Measurements from ENCODE around the gene GAL3ST1. TPM values are rescaled to one million over a fixed set of nuclear protein-coding genes. Genes with fewer than 3 reads are reported as not detected.

Gene GAL3ST1
- total and polyA plus RNA-seq, 2 experiments from 2014 or later = 11.4 to 17.1 TPM

- no peak overlapping the region for H3K4me2 ChIP-seq
- 94% methylated on average over 4 of the region's 4 CpGs for WGBS (ENCODE audit: low lambda C conversion rate, missing lambda C conversion rate)
- H3K36me3 ChIP-seq (replicated peaks; ENCODE audit: insufficient read depth, low read depth) = no peaks in the 10 kb centered on the region
- H3K79me2 ChIP-seq = no peaks in the 10 kb centered on the region
- H3K27me3 ChIP-seq = no peaks in the 10 kb centered on the region
- no peak overlapping the region for H3K4me3 ChIP-seq
- H3K9me2 ChIP-seq (replicated peaks; ENCODE audit: insufficient read depth) = no peaks in the 10 kb centered on the region
- H2AFZ ChIP-seq = no peak overlapping the region
- H3K27ac ChIP-seq = no peak overlapping the region
- TF ChIP-seq CTCF (IDR thresholded peaks at IDR 0.05; ENCODE audit: poor library complexity) = no peak
- TF ChIP-seq EZH2phosphoT487 (IDR thresholded peaks at IDR 0.05; ENCODE audit: low read depth, severe bottlenecking, unreplicated experiment) = no peak
- TF ChIP-seq EZH2 (IDR thresholded peaks at IDR 0.05; ENCODE audit: borderline replicate concordance) = no peak
- H4K20me1 ChIP-seq (ENCODE audit: insufficient read depth, poor library complexity, severe bottlenecking) = no peaks in the 10 kb centered on the region
- no peaks in the 10 kb centered on the region for H3K9me3 ChIP-seq (ENCODE audit: low read depth)
- H3K4me1 ChIP-seq (ENCODE audit: insufficient read depth) = no peaks in the 10 kb centered on the region
- DNase-seq (ENCODE audit: low spot score) = no peak
Observed at GRCh38 chr22:30526656-30527055, 47.8 kb downstream of the GAL3ST1 start.

- TF ChIP-seq EZH2 (IDR thresholded peaks at IDR 0.05; ENCODE audit: borderline replicate concordance) (no peak), EZH2phosphoT487 (IDR thresholded peaks at IDR 0.05; ENCODE audit: low read depth, severe bottlenecking, unreplicated experiment) (no peak), CTCF (IDR thresholded peaks at IDR 0.05; ENCODE audit: poor library complexity) (no peak)
- H3K36me3 ChIP-seq (replicated peaks; ENCODE audit: insufficient read depth, low read depth) = no peaks in the 10 kb centered on the region
- 79% methylated on average over 8 of the region's 8 CpGs for WGBS (ENCODE audit: low lambda C conversion rate, missing lambda C conversion rate)
- no peak overlapping the region for H3K4me3 ChIP-seq
- no peaks in the 10 kb centered on the region for H3K27me3 ChIP-seq
- H3K27ac ChIP-seq = no peak overlapping the region
- no peaks in the 10 kb centered on the region for H3K4me1 ChIP-seq (ENCODE audit: insufficient read depth)
- DNase-seq (ENCODE audit: low spot score) = no peak
- H3K79me2 ChIP-seq = no peaks in the 10 kb centered on the region
- no peaks in the 10 kb centered on the region for H4K20me1 ChIP-seq (ENCODE audit: insufficient read depth, poor library complexity, severe bottlenecking)
- H3K9me2 ChIP-seq (replicated peaks; ENCODE audit: insufficient read depth) = no peaks in the 10 kb centered on the region
- no peak overlapping the region for H3K4me2 ChIP-seq
- no peak overlapping the region for H2AFZ ChIP-seq
- H3K9me3 ChIP-seq (ENCODE audit: low read depth) = no peaks in the 10 kb centered on the region
Observed at GRCh38 chr22:30523646-30524489, 50.6 kb downstream of the GAL3ST1 start.

GRCh38 chr22:30521368-30522156 lies 52.9 kb downstream of the GAL3ST1 start:
- WGBS (ENCODE audit: low lambda C conversion rate, missing lambda C conversion rate) = 58% methylated on average over 5 of the region's 5 CpGs
- Histone ChIP-seq H3K9me2 (replicated peaks; ENCODE audit: insufficient read depth) (no peaks in the 10 kb centered on the region), H2AFZ (no peak overlapping the region), H4K20me1 (ENCODE audit: insufficient read depth, poor library complexity, severe bottlenecking) (no peaks in the 10 kb centered on the region), H3K9me3 (ENCODE audit: low read depth) (no peaks in the 10 kb centered on the region), H3K4me2 (no peak overlapping the region), H3K4me1 (ENCODE audit: insufficient read depth) (no peaks in the 10 kb centered on the region), H3K36me3 (replicated peaks; ENCODE audit: insufficient read depth, low read depth) (no peaks in the 10 kb centered on the region), H3K4me3 (no peak overlapping the region), H3K79me2 (no peaks in the 10 kb centered on the region), H3K27me3 (no peaks in the 10 kb centered on the region), H3K27ac (no peak overlapping the region)
- TF ChIP-seq CTCF (IDR thresholded peaks at IDR 0.05; ENCODE audit: poor library complexity) = no peak
- no peak for TF ChIP-seq EZH2phosphoT487 (IDR thresholded peaks at IDR 0.05; ENCODE audit: low read depth, severe bottlenecking, unreplicated experiment)
- no peak for TF ChIP-seq EZH2 (IDR thresholded peaks at IDR 0.05; ENCODE audit: borderline replicate concordance)
- no peak for DNase-seq (ENCODE audit: low spot score)
